Skeletal muscle tissue (tissue), 4 donors: ENCODE results near the gene ELMO1. TPM values are rescaled to one million over a fixed set of nuclear protein-coding genes. Genes with fewer than 3 reads are reported as not detected.

Experiments used
- H3K27ac ChIP-seq: one replicate; pipeline ENCODE4 v1.7.0; 2013; ENCODE audit warnings: mild to moderate bottlenecking, low read depth, low read length, inconsistent platforms
- H3K27me3 ChIP-seq, 3 donors: one replicate each; pipeline ENCODE4 v1.7.0; 2013; ENCODE audit warnings: low read length in 3 of 3; ENCODE audit not compliant: control insufficient read depth in 3 of 3, insufficient read depth in 3 of 3
- H3K36me3 ChIP-seq, 3 donors: one replicate each; pipeline ENCODE4 v1.7.0; 2013; ENCODE audit warnings: low read length in 3 of 3; ENCODE audit not compliant: control insufficient read depth in 3 of 3, insufficient read depth in 3 of 3
- H3K4me1 ChIP-seq, 3 donors: one replicate each; pipeline ENCODE4 v1.7.0; 2013; ENCODE audit warnings: low read length in 3 of 3, mild to moderate bottlenecking in 3 of 3; ENCODE audit not compliant: control insufficient read depth in 3 of 3, insufficient read depth in 3 of 3
- H3K4me3 ChIP-seq, 3 donors: one replicate each; pipeline ENCODE4 v1.7.0; 2013; ENCODE audit warnings: low read length in 3 of 3
- H3K9ac ChIP-seq, 3 donors: one replicate each; pipeline ENCODE4 v1.7.0; 2013; ENCODE audit warnings: low read length in 3 of 3, mild to moderate bottlenecking in 3 of 3, moderate library complexity in 2 of 3, low read depth in 1 of 3
- H3K9me3 ChIP-seq, 3 donors: one replicate each; pipeline ENCODE4 v1.7.0; 2013; ENCODE audit warnings: low read length in 3 of 3; ENCODE audit not compliant: control insufficient read depth in 3 of 3
- total RNA-seq: library from RNA; depleted of rRNA; stranded (reverse); fragments of >200 nt; gene quantifications from one replicate; pipeline ENCODE4 v1.2.3, GENCODE V29; 2014
- donor health status: Osteomylitis.

The ELMO1 gene
- total RNA-seq, 1 donor from 2014 or later = 52.7 TPM

DNA sequence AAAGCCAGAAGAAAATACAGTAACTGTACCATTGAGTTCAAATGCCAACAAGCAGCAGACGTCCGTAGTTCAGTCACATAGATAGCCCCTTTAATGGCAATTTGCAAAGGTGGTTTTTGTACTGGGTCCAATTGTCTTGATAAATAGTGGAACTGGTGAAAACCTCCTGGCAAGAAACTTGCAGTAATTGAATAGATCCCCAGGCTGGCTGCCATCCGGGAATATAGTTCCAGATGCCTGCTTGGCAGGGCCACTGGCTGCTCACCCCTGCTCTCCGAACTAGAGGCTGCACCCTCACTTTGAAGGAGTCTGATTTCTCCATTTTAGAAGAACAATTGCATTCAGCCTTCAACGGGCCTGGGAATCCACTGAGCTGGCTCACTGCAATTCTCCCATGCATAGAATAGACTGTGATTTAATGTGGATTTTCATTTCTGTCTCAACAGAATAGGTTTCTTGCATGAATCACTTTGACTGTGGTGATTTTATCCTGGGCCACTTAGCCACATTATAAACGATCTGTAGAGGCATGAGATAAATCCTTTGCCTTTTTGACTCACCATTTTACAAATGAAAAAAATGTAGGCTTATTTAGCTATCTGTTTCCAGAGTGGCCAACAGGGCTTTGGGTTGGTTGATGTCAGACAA is 35.9 kb upstream of the ELMO1 start:
- Histone ChIP-seq H3K9me3 (no peaks in the 10 kb centered on the region), H3K9ac (no peak overlapping the region), H3K4me1 (no peaks in the 10 kb centered on the region), H3K27ac (no peak overlapping the region), H3K27me3 (no peaks in the 10 kb centered on the region), H3K36me3 (no peaks in the 10 kb centered on the region), H3K4me3 (no peak overlapping the region)

GRCh38 chr7:37483627-37484026 is 35.0 kb upstream of the ELMO1 start:
- H3K4me1 ChIP-seq = no peaks in the 10 kb centered on the region
- H3K27ac ChIP-seq = no peak overlapping the region
- no peaks in the 10 kb centered on the region for H3K9me3 ChIP-seq
- no peaks in the 10 kb centered on the region for H3K36me3 ChIP-seq
- no peak overlapping the region for H3K9ac ChIP-seq
- no peaks in the 10 kb centered on the region for H3K27me3 ChIP-seq
- H3K4me3 ChIP-seq = no peak overlapping the region

DNA sequence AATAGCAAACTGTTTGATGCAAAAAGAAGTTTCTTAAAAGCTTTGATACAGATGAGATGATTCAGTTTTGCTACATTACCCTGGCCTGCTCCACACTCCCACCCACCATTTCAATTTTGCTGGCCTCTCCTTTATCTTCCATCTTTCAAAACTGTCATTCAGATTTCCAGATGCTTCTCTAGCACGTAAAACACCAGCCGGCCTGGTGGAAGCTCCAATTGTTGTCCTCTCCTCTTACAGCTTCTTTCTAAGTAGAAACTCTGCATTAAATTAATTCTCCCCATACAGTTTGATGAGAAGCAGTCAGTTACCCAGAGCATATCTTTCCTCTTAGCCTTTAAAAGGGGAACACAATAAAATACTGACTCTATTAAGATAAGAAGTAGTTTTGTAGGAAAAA is 34.3 kb upstream of the ELMO1 start:
- no peaks in the 10 kb centered on the region for H3K4me1 ChIP-seq
- H3K36me3 ChIP-seq = no peaks in the 10 kb centered on the region
- H3K4me3 ChIP-seq = no peak overlapping the region
- H3K27me3 ChIP-seq = no peaks in the 10 kb centered on the region
- H3K27ac ChIP-seq = no peak overlapping the region
- no peak overlapping the region for H3K9ac ChIP-seq
- no peaks in the 10 kb centered on the region for H3K9me3 ChIP-seq

GRCh38 chr7:37482505-37482904 is 33.8 kb upstream of the ELMO1 start:
- Histone ChIP-seq H3K36me3 (no peaks in the 10 kb centered on the region), H3K27me3 (no peaks in the 10 kb centered on the region), H3K4me1 (no peaks in the 10 kb centered on the region), H3K9me3 (no peaks in the 10 kb centered on the region), H3K27ac (no peak overlapping the region), H3K9ac (no peak overlapping the region), H3K4me3 (no peak overlapping the region)

- Histone ChIP-seq H3K4me1 (no peaks in the 10 kb centered on the region), H3K9me3 (no peaks in the 10 kb centered on the region), H3K27me3 (no peaks in the 10 kb centered on the region), H3K36me3 (no peaks in the 10 kb centered on the region), H3K9ac (no peak overlapping the region), H3K4me3 (no peak overlapping the region), H3K27ac (no peak overlapping the region)
These were observed 33.1 kb upstream of the ELMO1 start for GRCh38 chr7:37481722-37482288.

DNA sequence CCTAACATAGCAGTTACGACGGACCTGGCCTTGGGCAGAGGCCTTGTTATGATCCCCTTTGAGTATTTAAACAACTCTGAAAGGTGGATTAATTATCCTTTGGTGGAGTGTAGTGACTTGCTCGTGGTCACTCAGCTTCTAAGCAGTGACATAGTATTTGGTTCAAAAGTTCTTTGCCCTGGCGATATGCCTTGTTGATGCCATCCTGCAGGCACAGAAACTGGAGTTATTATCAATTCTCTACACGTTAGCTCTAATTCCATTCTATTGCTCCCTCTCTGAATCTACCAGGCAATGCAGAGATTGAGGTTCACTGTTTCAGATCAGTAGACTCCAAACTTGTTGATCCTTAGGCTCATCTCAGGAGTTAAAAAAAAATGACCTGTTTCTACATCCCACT is 32.5 kb upstream of the ELMO1 start:
- Histone ChIP-seq H3K4me3 (no peak overlapping the region), H3K27me3 (no peaks in the 10 kb centered on the region), H3K36me3 (no peaks in the 10 kb centered on the region), H3K27ac (no peak overlapping the region), H3K9me3 (no peaks in the 10 kb centered on the region), H3K9ac (no peak overlapping the region), H3K4me1 (no peaks in the 10 kb centered on the region)

GRCh38 chr7:37480041-37481031 is 31.7 kb upstream of the ELMO1 start:
- no peaks in the 10 kb centered on the region for H3K27me3 ChIP-seq
- H3K27ac ChIP-seq = no peak overlapping the region
- H3K36me3 ChIP-seq = no peaks in the 10 kb centered on the region
- no peak overlapping the region for H3K4me3 ChIP-seq
- H3K4me1 ChIP-seq = no peaks in the 10 kb centered on the region
- no peak overlapping the region for H3K9ac ChIP-seq
- no peaks in the 10 kb centered on the region for H3K9me3 ChIP-seq

- Histone ChIP-seq H3K9me3 (no peaks in the 10 kb centered on the region), H3K4me1 (no peaks in the 10 kb centered on the region), H3K4me3 (no peak overlapping the region), H3K27ac (no peak overlapping the region), H3K9ac (no peak overlapping the region), H3K27me3 (no peaks in the 10 kb centered on the region), H3K36me3 (no peaks in the 10 kb centered on the region)
These were observed 28.3 kb upstream of the ELMO1 start for GRCh38 chr7:37476881-37477450.

GRCh38 chr7:37476428-37476827 is 27.8 kb upstream of the ELMO1 start:
- no peak overlapping the region for H3K4me3 ChIP-seq
- H3K27me3 ChIP-seq = no peaks in the 10 kb centered on the region
- H3K9me3 ChIP-seq = no peaks in the 10 kb centered on the region
- no peak overlapping the region for H3K27ac ChIP-seq
- no peak overlapping the region for H3K9ac ChIP-seq
- H3K36me3 ChIP-seq = no peaks in the 10 kb centered on the region
- no peaks in the 10 kb centered on the region for H3K4me1 ChIP-seq

- no peaks in the 10 kb centered on the region for H3K27me3 ChIP-seq
- no peak overlapping the region for H3K4me3 ChIP-seq
- no peak overlapping the region for H3K27ac ChIP-seq
- H3K9me3 ChIP-seq = no peaks in the 10 kb centered on the region
- H3K9ac ChIP-seq = no peak overlapping the region
- no peaks in the 10 kb centered on the region for H3K36me3 ChIP-seq
- H3K4me1 ChIP-seq = no peaks in the 10 kb centered on the region
These were observed 27.0 kb upstream of the ELMO1 start for GRCh38 chr7:37475646-37476045.
